Neural cell (in vitro differentiated cells): ENCODE data around the gene TRIM37.

Experiments
- POLR2AphosphoS5 ChIP-seq: IDR thresholded peaks from 2 replicates; pipeline ENCODE4 v1.6.1; 2012
- TF ChIP-seq, protein P1 (sequence below): fragments of 450-650 bp; IDR thresholded peaks from 2 replicates; pipeline ENCODE4 v1.5.1; 2014; ENCODE audit warnings: antibody characterized with exemption, mild to moderate bottlenecking, moderate library complexity; ENCODE audit not compliant: poor library complexity, severe bottlenecking

DNA sequence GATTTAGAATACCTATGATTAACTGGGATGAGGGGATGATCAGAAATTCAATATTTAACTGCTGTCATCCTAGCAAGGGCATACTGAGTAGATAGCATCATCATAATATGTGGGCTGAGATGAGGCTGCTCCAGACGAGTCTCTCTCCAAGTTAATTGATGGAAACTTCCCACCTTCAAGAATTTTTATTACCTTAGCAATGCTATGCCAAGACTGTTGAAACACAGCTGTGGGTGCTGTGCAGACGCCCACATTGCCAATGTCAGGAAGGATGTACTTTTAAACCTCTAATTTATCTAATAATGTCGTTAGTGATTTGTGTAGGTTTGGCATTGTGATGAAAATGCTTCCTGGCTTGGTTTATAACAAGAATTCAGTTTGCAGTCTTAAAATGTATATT lies 170.4 kb downstream of the TRIM37 start:
- TF ChIP-seq, protein P1, sequence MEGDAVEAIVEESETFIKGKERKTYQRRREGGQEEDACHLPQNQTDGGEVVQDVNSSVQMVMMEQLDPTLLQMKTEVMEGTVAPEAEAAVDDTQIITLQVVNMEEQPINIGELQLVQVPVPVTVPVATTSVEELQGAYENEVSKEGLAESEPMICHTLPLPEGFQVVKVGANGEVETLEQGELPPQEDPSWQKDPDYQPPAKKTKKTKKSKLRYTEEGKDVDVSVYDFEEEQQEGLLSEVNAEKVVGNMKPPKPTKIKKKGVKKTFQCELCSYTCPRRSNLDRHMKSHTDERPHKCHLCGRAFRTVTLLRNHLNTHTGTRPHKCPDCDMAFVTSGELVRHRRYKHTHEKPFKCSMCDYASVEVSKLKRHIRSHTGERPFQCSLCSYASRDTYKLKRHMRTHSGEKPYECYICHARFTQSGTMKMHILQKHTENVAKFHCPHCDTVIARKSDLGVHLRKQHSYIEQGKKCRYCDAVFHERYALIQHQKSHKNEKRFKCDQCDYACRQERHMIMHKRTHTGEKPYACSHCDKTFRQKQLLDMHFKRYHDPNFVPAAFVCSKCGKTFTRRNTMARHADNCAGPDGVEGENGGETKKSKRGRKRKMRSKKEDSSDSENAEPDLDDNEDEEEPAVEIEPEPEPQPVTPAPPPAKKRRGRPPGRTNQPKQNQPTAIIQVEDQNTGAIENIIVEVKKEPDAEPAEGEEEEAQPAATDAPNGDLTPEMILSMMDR, result no peak
- TF ChIP-seq POLR2AphosphoS5, result no peak
